Sigmoid colon (tissue), 7 donors: ENCODE results near the gene C1orf105. TPM values are rescaled to one million over a fixed set of nuclear protein-coding genes. Genes with fewer than 3 reads are reported as not detected.

Experiments
- DNase-seq: peaks from one replicate; pipeline ENCODE4 v3.0.0-alpha.2; 2019
- H3K27ac ChIP-seq, 4 donors: fragments of 200-600 bp; sonication (generic); one replicate each; pipeline ENCODE4 v1.5.1; 2016 to 2019; ENCODE audit warnings: mild to moderate bottlenecking in 1 of 4
- H3K27me3 ChIP-seq, 3 donors: fragments of 200-600 bp; sonication (generic); one replicate each; pipeline ENCODE4 v1.5.1; 2019; ENCODE audit warnings: mild to moderate bottlenecking in 1 of 3
- H3K36me3 ChIP-seq, 4 donors: fragments of 200-600 bp; sonication (generic); one replicate each; pipeline ENCODE4 v1.5.1; 2016 to 2019
- H3K4me1 ChIP-seq, 4 donors: fragments of 200-600 bp; sonication (generic); one replicate each; pipeline ENCODE4 v1.5.1; 2017 to 2019
- H3K4me3 ChIP-seq, 4 donors: fragments of 200-600 bp; sonication (generic); one replicate each; pipeline ENCODE4 v1.5.1; 2017 to 2019; ENCODE audit warnings: mild to moderate bottlenecking in 2 of 4, moderate library complexity in 1 of 4
- H3K9me3 ChIP-seq, 4 donors: fragments of 200-600 bp in 3 of 4; sonication (generic) in 3 of 4; one replicate each; pipeline versions ENCODE4 v1.5.1 to v1.6.1; 2013 to 2019
- CTCF ChIP-seq, 4 experiments: fragments of 450-650 bp in 3 of 4; fragments of 200-600 bp in 1 of 4; IDR thresholded peaks; one replicate each; pipeline ENCODE4 v1.5.1; 2016 to 2019; ENCODE audit warnings: antibody characterized with exemption in 4 of 4, mild to moderate bottlenecking in 3 of 4, moderate library complexity in 2 of 4
- EP300 ChIP-seq, 4 donors: sonication (generic); formaldehyde crosslinking; IDR thresholded peaks; one replicate each; pipeline ENCODE4 v1.6.1; 2017; ENCODE audit warnings: antibody characterized with exemption in 4 of 4
- POLR2A ChIP-seq, 2 donors: fragments of 450-650 bp; IDR thresholded peaks; one replicate each; pipeline ENCODE4 v1.6.1; 2016; ENCODE audit warnings: antibody characterized with exemption in 2 of 2, mild to moderate bottlenecking in 2 of 2, moderate library complexity in 2 of 2
- POLR2AphosphoS5 ChIP-seq, 4 donors: sonication (generic); formaldehyde crosslinking; IDR thresholded peaks; one replicate each; pipeline ENCODE4 v1.6.1; 2017; ENCODE audit warnings: antibody characterized with exemption in 4 of 4
- WGBS, 2 donors: extraction: QIAGEN DNeasy Blood & Tissue Kit; methylation state at CpG; one replicate each; pipeline ENCODE4 v1.1.7; 2013; 5-methylcytosine and 5-hydroxymethylcytosine counted together
- intact Hi-C: fragments of 100-400 bp; cut with DNase I; formaldehyde crosslinking; loops from one replicate; pipeline ENCODE4 v1.15.1; 2023
- polyA plus RNA-seq, 3 donors: library from polyadenylated mRNA; stranded (reverse); fragments of 200-250 nt; gene quantifications; one replicate each; pipeline ENCODE4 v1.2.3, GENCODE V29; 2013
- total RNA-seq, 4 donors: library from RNA; depleted of rRNA; stranded (reverse); fragments of >200 nt; gene quantifications; one replicate each; pipeline ENCODE4 v1.1.0, GENCODE V29; 2016
- donor health status: healthy with polysubstance abuse.
- donor health status: Bipolar disorder and iron deficiency.
- donor health status: healthy.

Gene C1orf105
- total and polyA plus RNA-seq, 7 donors: not detected

GRCh38 chr1:172468296-172468695, 47.8 kb downstream of the C1orf105 start:
- Histone ChIP-seq H3K36me3 (no peaks in the 10 kb centered on the region), H3K4me1 (no peaks in the 10 kb centered on the region), H3K27me3 (no peaks in the 10 kb centered on the region), H3K4me3 (no peak overlapping the region), H3K27ac (no peak overlapping the region), H3K9me3 (no peaks in the 10 kb centered on the region)
- WGBS, 2 donors: 88 to 90% methylated on average over 5 of the region's 5 CpGs
- intact Hi-C loops: no loop called here
- TF ChIP-seq CTCF (IDR thresholded peaks at IDR 0.05) (no peak), POLR2AphosphoS5 (IDR thresholded peaks at IDR 0.05) (no peak), POLR2A (IDR thresholded peaks at IDR 0.05) (no peak), EP300 (IDR thresholded peaks at IDR 0.05) (no peak)
- DNase-seq: no peak

- no peak overlapping the region for H3K27ac ChIP-seq
- H3K4me1 ChIP-seq: no peaks in the 10 kb centered on the region
- DNase-seq: no peak
- intact Hi-C loops: no loop called here
- TF ChIP-seq EP300 (IDR thresholded peaks at IDR 0.05): no peak
- H3K27me3 ChIP-seq: no peaks in the 10 kb centered on the region
- no peaks in the 10 kb centered on the region for H3K36me3 ChIP-seq
- H3K4me3 ChIP-seq: no peak overlapping the region
- WGBS, 2 donors: 82 to 85% methylated on average over 3 of the region's 3 CpGs
- no peaks in the 10 kb centered on the region for H3K9me3 ChIP-seq
Measured at GRCh38 chr1:172469717-172470116, 49.2 kb downstream of the C1orf105 start.

GRCh38 chr1:172470149-172470548, 49.7 kb downstream of the C1orf105 start:
- TF ChIP-seq EP300 (IDR thresholded peaks at IDR 0.05) (no peak), POLR2A (IDR thresholded peaks at IDR 0.05) (no peak), POLR2AphosphoS5 (IDR thresholded peaks at IDR 0.05) (no peak), CTCF (IDR thresholded peaks at IDR 0.05) (no peak)
- Histone ChIP-seq H3K36me3 (no peaks in the 10 kb centered on the region), H3K27me3 (no peaks in the 10 kb centered on the region), H3K9me3 (no peaks in the 10 kb centered on the region), H3K4me3 (no peak overlapping the region), H3K4me1 (no peaks in the 10 kb centered on the region), H3K27ac (no peak overlapping the region)
- intact Hi-C loops: no loop called here
- 29 to 74% methylated on average over 2 of the region's 2 CpGs for WGBS, 2 donors
- no peak for DNase-seq

- DNase-seq: no peak
- Histone ChIP-seq H3K36me3 (no peaks in the 10 kb centered on the region), H3K4me1 (no peaks in the 10 kb centered on the region), H3K27me3 (no peaks in the 10 kb centered on the region), H3K9me3 (no peaks in the 10 kb centered on the region), H3K4me3 (no peak overlapping the region), H3K27ac (no peak overlapping the region)
- WGBS, 2 donors: 91 to 94% methylated on average over 1 of the region's 1 CpG
- intact Hi-C loops: no loop called here
- no peak for TF ChIP-seq EP300 (IDR thresholded peaks at IDR 0.05)
- no peak for TF ChIP-seq CTCF (IDR thresholded peaks at IDR 0.05)
- TF ChIP-seq POLR2A (IDR thresholded peaks at IDR 0.05): no peak
- no peak for TF ChIP-seq POLR2AphosphoS5 (IDR thresholded peaks at IDR 0.05)
Measured at GRCh38 chr1:172471666-172472065, 51.2 kb downstream of the C1orf105 start.

- Histone ChIP-seq H3K27ac (no peak overlapping the region), H3K36me3 (no peaks in the 10 kb centered on the region), H3K4me3 (no peak overlapping the region), H3K27me3 (no peaks in the 10 kb centered on the region), H3K9me3 (no peaks in the 10 kb centered on the region), H3K4me1 (no peaks in the 10 kb centered on the region)
- WGBS, 2 donors: 66 to 69% methylated on average over 1 of the region's 1 CpG
- TF ChIP-seq POLR2A (IDR thresholded peaks at IDR 0.05) (no peak), EP300 (IDR thresholded peaks at IDR 0.05) (no peak), POLR2AphosphoS5 (IDR thresholded peaks at IDR 0.05) (no peak), CTCF (IDR thresholded peaks at IDR 0.05) (no peak)
- DNase-seq: no peak
- intact Hi-C loops: no loop called here
Measured at GRCh38 chr1:172472495-172472894, 52.0 kb downstream of the C1orf105 start.
